ENCODE results near the gene MTMR6.

MTMR6 gene

GRCh38 chr13:25241007-25241406 is 46.3 kb downstream of the MTMR6 start:
- Histone ChIP-seq H3K27me3 (ENCODE audit: insufficient read depth, low read depth, severe bottlenecking) (no peaks in the 10 kb centered on the region), H3K9me3 (ENCODE audit: severe bottlenecking) (peaks cover 5% of the 10 kb centered on the region), H3K4me3 (ENCODE audit: low read depth, low read length) (no peak overlapping the region), H3K36me3 (peaks cover 9% of the 10 kb centered on the region), H3K27ac (no peak overlapping the region)
- TF ChIP-seq, protein P1, sequence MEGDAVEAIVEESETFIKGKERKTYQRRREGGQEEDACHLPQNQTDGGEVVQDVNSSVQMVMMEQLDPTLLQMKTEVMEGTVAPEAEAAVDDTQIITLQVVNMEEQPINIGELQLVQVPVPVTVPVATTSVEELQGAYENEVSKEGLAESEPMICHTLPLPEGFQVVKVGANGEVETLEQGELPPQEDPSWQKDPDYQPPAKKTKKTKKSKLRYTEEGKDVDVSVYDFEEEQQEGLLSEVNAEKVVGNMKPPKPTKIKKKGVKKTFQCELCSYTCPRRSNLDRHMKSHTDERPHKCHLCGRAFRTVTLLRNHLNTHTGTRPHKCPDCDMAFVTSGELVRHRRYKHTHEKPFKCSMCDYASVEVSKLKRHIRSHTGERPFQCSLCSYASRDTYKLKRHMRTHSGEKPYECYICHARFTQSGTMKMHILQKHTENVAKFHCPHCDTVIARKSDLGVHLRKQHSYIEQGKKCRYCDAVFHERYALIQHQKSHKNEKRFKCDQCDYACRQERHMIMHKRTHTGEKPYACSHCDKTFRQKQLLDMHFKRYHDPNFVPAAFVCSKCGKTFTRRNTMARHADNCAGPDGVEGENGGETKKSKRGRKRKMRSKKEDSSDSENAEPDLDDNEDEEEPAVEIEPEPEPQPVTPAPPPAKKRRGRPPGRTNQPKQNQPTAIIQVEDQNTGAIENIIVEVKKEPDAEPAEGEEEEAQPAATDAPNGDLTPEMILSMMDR (IDR thresholded peaks at IDR 0.05; ENCODE audit: low read depth, low read length): no peak
- DNase-seq: no peak

GRCh38 chr13:25237083-25237482 is 50.2 kb downstream of the MTMR6 start:
- TF ChIP-seq, protein P1 (IDR thresholded peaks at IDR 0.05; ENCODE audit: low read depth, low read length): no peak
- Histone ChIP-seq H3K9me3 (ENCODE audit: severe bottlenecking) (peaks cover 5% of the 10 kb centered on the region), H3K27ac (no peak overlapping the region), H3K36me3 (no peaks in the 10 kb centered on the region), H3K4me3 (ENCODE audit: low read depth, low read length) (no peak overlapping the region), H3K27me3 (ENCODE audit: insufficient read depth, low read depth, severe bottlenecking) (no peaks in the 10 kb centered on the region)
- no peak for DNase-seq

GRCh38 chr13:25233861-25234260 is 53.4 kb downstream of the MTMR6 start:
- H3K4me3 ChIP-seq (ENCODE audit: low read depth, low read length): no peak overlapping the region
- no peaks in the 10 kb centered on the region for H3K36me3 ChIP-seq
- H3K27ac ChIP-seq: no peak overlapping the region
- no peak for DNase-seq
- TF ChIP-seq, protein P1 (IDR thresholded peaks at IDR 0.05; ENCODE audit: low read depth, low read length): no peak
- no peaks in the 10 kb centered on the region for H3K27me3 ChIP-seq (ENCODE audit: insufficient read depth, low read depth, severe bottlenecking)
- no peaks in the 10 kb centered on the region for H3K9me3 ChIP-seq (ENCODE audit: severe bottlenecking)

- H3K27ac ChIP-seq: no peak overlapping the region; the same call in 1 of the 2 replicates
- no peak for DNase-seq
- no peaks in the 10 kb centered on the region for H3K9me3 ChIP-seq (ENCODE audit: severe bottlenecking)
- no peak overlapping the region for H3K4me3 ChIP-seq (ENCODE audit: low read depth, low read length)
- H3K36me3 ChIP-seq: no peaks in the 10 kb centered on the region
- TF ChIP-seq, protein P1 (IDR thresholded peaks at IDR 0.05; ENCODE audit: low read depth, low read length): peak; percentile 50
- H3K27me3 ChIP-seq (ENCODE audit: insufficient read depth, low read depth, severe bottlenecking): no peaks in the 10 kb centered on the region
Observed at GRCh38 chr13:25232937-25233515, 54.3 kb downstream of the MTMR6 start.

DNA sequence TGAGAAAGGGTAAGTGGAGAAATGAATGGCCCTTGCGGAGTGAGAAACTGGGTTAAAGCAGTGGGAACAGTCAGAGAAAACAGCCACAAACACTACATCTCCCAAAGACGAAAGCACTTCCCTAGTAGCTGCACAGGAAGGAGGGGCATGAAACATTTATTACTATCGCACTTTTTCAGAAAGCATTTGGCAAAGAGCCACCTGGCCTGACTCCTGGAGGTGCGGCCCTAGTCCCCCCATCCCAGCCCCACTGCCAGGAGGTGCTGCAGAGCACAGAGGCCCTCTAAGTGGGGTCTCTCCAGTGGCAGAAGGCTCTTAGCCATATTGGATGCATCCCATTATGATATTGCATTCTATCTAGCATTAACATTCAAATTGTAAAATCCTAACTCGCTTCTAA is 55.8 kb downstream of the MTMR6 start:
- Histone ChIP-seq H3K27ac (no peak overlapping the region), H3K9me3 (ENCODE audit: severe bottlenecking) (no peaks in the 10 kb centered on the region), H3K4me3 (ENCODE audit: low read depth, low read length) (no peak overlapping the region), H3K27me3 (ENCODE audit: insufficient read depth, low read depth, severe bottlenecking) (no peaks in the 10 kb centered on the region), H3K36me3 (no peaks in the 10 kb centered on the region)
- TF ChIP-seq, protein P1 (IDR thresholded peaks at IDR 0.05; ENCODE audit: low read depth, low read length): no peak
- no peak for DNase-seq

DNA sequence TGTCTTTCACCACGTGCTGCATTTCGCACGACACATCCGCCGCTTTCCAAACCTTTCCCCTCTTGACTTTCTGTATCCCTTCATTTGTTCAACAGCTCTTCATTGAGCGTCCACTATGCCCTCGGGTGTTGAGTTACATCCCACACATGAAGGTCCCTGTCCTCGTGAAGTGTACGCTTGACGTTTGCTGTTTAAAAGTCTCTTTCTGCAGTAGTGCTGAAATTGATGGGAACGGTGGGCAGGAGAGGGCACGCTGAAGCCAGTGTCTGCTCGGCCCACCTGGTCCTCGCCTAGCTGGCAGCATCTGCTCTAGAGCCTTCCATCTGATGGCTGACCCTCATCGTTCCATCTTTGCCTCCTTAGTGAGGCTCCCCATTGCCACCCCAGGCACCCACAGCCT is 59.6 kb downstream of the MTMR6 start:
- TF ChIP-seq, protein P1 (IDR thresholded peaks at IDR 0.05; ENCODE audit: low read depth, low read length): no peak
- H3K27ac ChIP-seq: no peak overlapping the region
- H3K36me3 ChIP-seq: no peaks in the 10 kb centered on the region
- DNase-seq: no peak
- H3K9me3 ChIP-seq (ENCODE audit: severe bottlenecking): no peaks in the 10 kb centered on the region
- H3K4me3 ChIP-seq (ENCODE audit: low read depth, low read length): no peak overlapping the region
- H3K27me3 ChIP-seq (ENCODE audit: insufficient read depth, low read depth, severe bottlenecking): no peaks in the 10 kb centered on the region

Data from WERI-Rb-1 (cell line).